Measurements from ENCODE around the gene RAB31. TPM values are rescaled to one million over a fixed set of nuclear protein-coding genes. Genes with fewer than 3 reads are reported as not detected.

RAB31 gene
- polyA plus RNA-seq, 1 donor from 2014 or later, result 16.3 TPM

GRCh38 chr18:9756271-9756932, 48.3 kb downstream of the RAB31 start:
- Histone ChIP-seq H4K20me1 (ENCODE audit: insufficient read depth) (no peaks in the 10 kb centered on the region), H3K79me2 (replicated peaks; ENCODE audit: insufficient read depth, low read length) (no peaks in the 10 kb centered on the region), H3K27me3 (ENCODE audit: insufficient read depth, low read depth, low read length) (no peaks in the 10 kb centered on the region), H3K9ac (ENCODE audit: low read length) (no peak overlapping the region), H3F3A (ENCODE audit: insufficient read depth, low read length, poor library complexity, severe bottlenecking) (no peaks in the 10 kb centered on the region), H3K36me3 (ENCODE audit: insufficient read depth, low read length) (no peaks in the 10 kb centered on the region), H3K9me3 (ENCODE audit: low read length) (no peaks in the 10 kb centered on the region), H3K4me3 (ENCODE audit: low read length) (no peak overlapping the region), H3K9me2 (ENCODE audit: insufficient read depth, low read length) (no peaks in the 10 kb centered on the region), H2AFZ (ENCODE audit: low read depth, low read length) (no peak overlapping the region), H3K4me2 (ENCODE audit: low read length) (no peak overlapping the region), H3K27ac (ENCODE audit: low read length) (no peak overlapping the region)
- TF ChIP-seq EZH2 (IDR thresholded peaks at IDR 0.05; ENCODE audit: borderline replicate concordance, insufficient read depth, low read length, poor library complexity, severe bottlenecking) (no peak), TAF1 (IDR thresholded peaks at IDR 0.05; ENCODE audit: low read depth) (no peak), SMC3 (conservative IDR thresholded peaks at IDR 0.05; ENCODE audit: poor library complexity) (no peak), POLR2AphosphoS5 (IDR thresholded peaks at IDR 0.05) (no peak), MXI1 (conservative IDR thresholded peaks at IDR 0.05; ENCODE audit: poor library complexity, severe bottlenecking) (no peak), CTCF (IDR thresholded peaks at IDR 0.05; ENCODE audit: poor library complexity, severe bottlenecking) (no peak), RAD21 (conservative IDR thresholded peaks at IDR 0.05) (no peak), REST (IDR thresholded peaks at IDR 0.05; ENCODE audit: borderline replicate concordance) (no peak), EP300 (conservative IDR thresholded peaks at IDR 0.05; ENCODE audit: poor library complexity, severe bottlenecking) (no peak)

GRCh38 chr18:9756933-9757470, 48.9 kb downstream of the RAB31 start:
- Histone ChIP-seq H3K27ac (ENCODE audit: low read length) (no peak overlapping the region), H3K9me3 (ENCODE audit: low read length) (no peaks in the 10 kb centered on the region), H3K27me3 (ENCODE audit: insufficient read depth, low read depth, low read length) (no peaks in the 10 kb centered on the region), H3K9me2 (ENCODE audit: insufficient read depth, low read length) (no peaks in the 10 kb centered on the region), H3K79me2 (replicated peaks; ENCODE audit: insufficient read depth, low read length) (no peaks in the 10 kb centered on the region), H3K9ac (ENCODE audit: low read length) (no peak overlapping the region), H3K4me2 (ENCODE audit: low read length) (no peak overlapping the region), H2AFZ (ENCODE audit: low read depth, low read length) (no peak overlapping the region), H4K20me1 (ENCODE audit: insufficient read depth) (no peaks in the 10 kb centered on the region), H3K4me3 (ENCODE audit: low read length) (no peak overlapping the region), H3K36me3 (ENCODE audit: insufficient read depth, low read length) (no peaks in the 10 kb centered on the region), H3F3A (ENCODE audit: insufficient read depth, low read length, poor library complexity, severe bottlenecking) (no peaks in the 10 kb centered on the region)
- TF ChIP-seq RAD21 (conservative IDR thresholded peaks at IDR 0.05) (no peak), MXI1 (conservative IDR thresholded peaks at IDR 0.05; ENCODE audit: poor library complexity, severe bottlenecking) (no peak), SMC3 (conservative IDR thresholded peaks at IDR 0.05; ENCODE audit: poor library complexity) (no peak), CTCF (IDR thresholded peaks at IDR 0.05; ENCODE audit: poor library complexity, severe bottlenecking) (no peak), REST (IDR thresholded peaks at IDR 0.05; ENCODE audit: borderline replicate concordance) (no peak), POLR2AphosphoS5 (IDR thresholded peaks at IDR 0.05) (no peak), TAF1 (IDR thresholded peaks at IDR 0.05; ENCODE audit: low read depth) (no peak), EZH2 (IDR thresholded peaks at IDR 0.05; ENCODE audit: borderline replicate concordance, insufficient read depth, low read length, poor library complexity, severe bottlenecking) (no peak), EP300 (conservative IDR thresholded peaks at IDR 0.05; ENCODE audit: poor library complexity, severe bottlenecking) (no peak)

Data from neural cell (in vitro differentiated cells).